ENCODE measurements around the gene VAV2. TPM values are rescaled to one million over a fixed set of nuclear protein-coding genes. Genes with fewer than 3 reads are reported as not detected.

The VAV2 gene
- total RNA-seq, 1 donor, result 13.4 TPM

GRCh38 chr9:133955821-133956411 lies 36.2 kb downstream of the VAV2 start:
- DNase-seq (ENCODE audit: low read depth), result peak; percentile 57
- H3K4me3 ChIP-seq (ENCODE audit: low read depth, low read length), result peak overlapping the region; percentile 12
- TF ChIP-seq CTCF (IDR thresholded peaks at IDR 0.05; ENCODE audit: insufficient read depth, low read depth, low read length), result peak; percentile 32

- H3K4me3 ChIP-seq (ENCODE audit: low read depth, low read length), result no peak overlapping the region
- no peak for DNase-seq (ENCODE audit: low read depth)
- TF ChIP-seq CTCF (IDR thresholded peaks at IDR 0.05; ENCODE audit: insufficient read depth, low read depth, low read length), result no peak
Observed at GRCh38 chr9:133954862-133955529, 37.1 kb downstream of the VAV2 start.

- DNase-seq (ENCODE audit: low read depth), result no peak
- no peak for TF ChIP-seq CTCF (IDR thresholded peaks at IDR 0.05; ENCODE audit: insufficient read depth, low read depth, low read length)
- H3K4me3 ChIP-seq (ENCODE audit: low read depth, low read length), result no peak overlapping the region
Observed at GRCh38 chr9:133953976-133954709, 38.0 kb downstream of the VAV2 start.

- no peak overlapping the region for H3K4me3 ChIP-seq (ENCODE audit: low read depth, low read length)
- TF ChIP-seq CTCF (IDR thresholded peaks at IDR 0.05; ENCODE audit: insufficient read depth, low read depth, low read length), result no peak
- no peak for DNase-seq (ENCODE audit: low read depth)
Observed at GRCh38 chr9:133953621-133953975, 38.5 kb downstream of the VAV2 start.

- no peak for TF ChIP-seq CTCF (IDR thresholded peaks at IDR 0.05; ENCODE audit: insufficient read depth, low read depth, low read length)
- DNase-seq (ENCODE audit: low read depth), result no peak
- no peak overlapping the region for H3K4me3 ChIP-seq (ENCODE audit: low read depth, low read length)
Observed at GRCh38 chr9:133952598-133953550, 39.2 kb downstream of the VAV2 start.

GRCh38 chr9:133951265-133951664 lies 40.9 kb downstream of the VAV2 start:
- DNase-seq (ENCODE audit: low read depth), result no peak
- no peak for TF ChIP-seq CTCF (IDR thresholded peaks at IDR 0.05; ENCODE audit: insufficient read depth, low read depth, low read length)
- peak overlapping the region; percentile 27 for H3K4me3 ChIP-seq (ENCODE audit: low read depth, low read length)

Measured in fibroblast of villous mesenchyme (primary cell).